Activated naive CD8-positive, alpha-beta T cell (primary cell): Measurements from ENCODE around the gene CDH8.

ENCODE experiments used
- H3K27ac Mint-ChIP-seq: one replicate; pipeline ENCODE4 v1.8.0; 2021; ENCODE audit warnings: mixed read lengths
- H3K27me3 Mint-ChIP-seq: one replicate; pipeline ENCODE4 v1.8.0; 2021; ENCODE audit warnings: mixed read lengths
- H3K36me3 Mint-ChIP-seq: one replicate; pipeline ENCODE4 v1.8.0; 2021; ENCODE audit warnings: mixed read lengths
- H3K4me1 Mint-ChIP-seq: one replicate; pipeline ENCODE4 v1.8.0; 2021; ENCODE audit warnings: low read depth, mixed read lengths
- H3K4me3 Mint-ChIP-seq: one replicate; pipeline ENCODE4 v1.8.0; 2021; ENCODE audit warnings: mild to moderate bottlenecking, mixed read lengths
- H3K9me3 Mint-ChIP-seq: one replicate; pipeline ENCODE4 v1.8.0; 2021; ENCODE audit warnings: low read depth, mixed read lengths

CDH8 gene

DNA sequence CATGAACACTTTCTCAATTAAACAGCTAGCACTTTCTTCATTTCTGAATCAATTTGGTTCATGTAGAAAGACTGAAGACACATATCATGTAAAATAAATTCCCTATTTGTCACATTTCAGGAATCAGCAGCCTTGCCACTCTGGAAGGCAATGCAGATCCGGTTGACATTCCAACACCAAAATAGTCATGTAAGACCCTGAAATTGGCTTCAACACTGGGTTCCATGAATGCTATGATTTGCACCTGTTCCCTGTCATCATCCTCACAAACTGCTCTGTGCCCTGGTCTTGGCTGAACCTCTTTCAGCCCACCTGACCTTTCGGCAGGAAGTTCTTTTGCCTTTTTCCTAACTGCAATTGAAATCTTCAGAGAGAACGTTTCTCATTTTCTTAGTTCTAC lies 156.9 kb downstream of the CDH8 start:
- Mint-ChIP-seq H3K4me1 (no peaks in the 10 kb centered on the region), H3K27me3 (no peaks in the 10 kb centered on the region), H3K4me3 (no peak overlapping the region), H3K36me3 (no peaks in the 10 kb centered on the region), H3K9me3 (peaks cover 26% of the 10 kb centered on the region), H3K27ac (no peak overlapping the region)

DNA sequence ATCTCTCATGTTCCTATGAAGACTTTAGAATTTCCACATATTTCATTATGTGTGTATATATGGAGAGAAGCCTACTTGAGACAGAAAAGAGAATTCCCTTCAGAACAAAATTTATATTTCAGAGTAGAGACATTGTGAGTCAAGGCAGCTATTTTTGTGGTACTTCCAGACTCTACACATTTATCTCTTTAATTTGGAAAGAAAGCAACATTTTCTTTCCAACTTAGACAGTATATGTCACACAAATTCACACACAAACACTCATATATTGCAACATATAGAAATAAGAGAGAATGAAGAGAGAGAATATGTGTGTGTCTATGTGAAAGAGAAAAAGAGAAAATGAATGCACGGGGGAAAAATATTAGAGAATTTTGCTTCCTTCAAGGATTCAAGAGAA lies 158.8 kb downstream of the CDH8 start:
- Mint-ChIP-seq H3K36me3 (no peaks in the 10 kb centered on the region), H3K4me3 (no peak overlapping the region), H3K27ac (no peak overlapping the region), H3K9me3 (peaks cover 25% of the 10 kb centered on the region), H3K4me1 (no peaks in the 10 kb centered on the region), H3K27me3 (no peaks in the 10 kb centered on the region)

DNA sequence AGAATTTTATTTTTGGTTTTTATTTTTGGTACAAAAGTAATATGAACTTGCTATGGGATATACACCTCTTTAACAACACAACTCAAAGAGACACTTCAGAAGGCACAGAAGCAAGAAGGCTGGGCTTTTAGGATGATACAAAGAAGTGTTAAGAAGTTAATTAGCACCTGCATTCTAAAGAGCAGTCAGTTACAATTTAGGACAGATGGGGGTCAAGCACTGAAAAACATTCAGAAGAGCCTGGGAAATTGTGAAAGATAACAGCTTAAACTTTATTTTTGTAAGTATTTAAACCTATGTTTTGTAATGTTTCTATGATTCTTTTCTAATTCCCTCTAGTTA lies 163.5 kb downstream of the CDH8 start:
- no peaks in the 10 kb centered on the region for H3K27me3 Mint-ChIP-seq
- H3K9me3 Mint-ChIP-seq: peaks cover 18% of the 10 kb centered on the region
- no peak overlapping the region for H3K4me3 Mint-ChIP-seq
- H3K36me3 Mint-ChIP-seq: no peaks in the 10 kb centered on the region
- H3K27ac Mint-ChIP-seq: no peak overlapping the region
- H3K4me1 Mint-ChIP-seq: no peaks in the 10 kb centered on the region

DNA sequence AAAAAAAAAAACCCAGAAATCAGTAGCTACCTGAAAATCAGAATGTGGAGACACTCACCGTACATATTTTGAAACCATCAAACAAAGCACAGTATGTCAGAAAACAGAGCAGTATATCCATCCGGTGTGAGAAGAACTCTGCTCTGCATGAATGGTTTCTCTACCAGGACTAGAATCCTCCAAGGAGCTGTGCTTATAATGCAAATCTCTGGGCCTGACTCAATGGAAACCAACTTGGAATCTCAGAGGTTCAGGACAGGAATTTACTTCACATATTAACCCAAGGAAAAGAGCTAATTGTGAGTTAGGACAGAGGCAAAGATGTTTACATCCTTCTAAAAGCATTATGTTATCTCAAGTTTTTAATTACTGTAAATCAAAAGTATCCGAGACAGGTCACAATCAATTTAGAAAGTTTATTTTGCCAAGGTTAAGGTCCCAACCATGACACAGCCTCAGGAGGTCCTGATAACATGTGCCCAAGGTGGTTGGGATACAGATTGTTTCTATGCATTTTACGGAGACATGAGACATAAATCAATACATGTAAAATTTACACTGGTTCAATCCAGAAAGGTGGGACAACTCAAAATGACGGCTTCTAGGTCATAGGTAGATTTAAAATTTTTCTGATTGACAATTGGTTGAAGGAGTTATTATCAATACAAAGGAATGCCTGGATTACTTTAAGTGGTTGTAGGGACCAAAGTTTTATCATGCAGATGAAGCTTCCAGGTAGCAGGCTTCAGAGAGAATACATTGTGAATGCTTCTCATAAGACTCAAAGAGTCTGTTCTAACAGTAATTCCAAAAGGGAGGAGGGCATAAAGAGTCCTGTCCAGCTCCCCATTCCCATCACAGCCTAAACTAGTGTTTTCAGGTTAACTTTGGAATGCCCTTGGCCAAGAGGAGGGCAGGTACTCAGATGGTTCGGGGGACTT lies 164.1 kb downstream of the CDH8 start:
- no peaks in the 10 kb centered on the region for H3K4me1 Mint-ChIP-seq
- peaks cover 18% of the 10 kb centered on the region for H3K9me3 Mint-ChIP-seq
- H3K27me3 Mint-ChIP-seq: no peaks in the 10 kb centered on the region
- H3K27ac Mint-ChIP-seq: no peak overlapping the region
- no peaks in the 10 kb centered on the region for H3K36me3 Mint-ChIP-seq
- no peak overlapping the region for H3K4me3 Mint-ChIP-seq

DNA sequence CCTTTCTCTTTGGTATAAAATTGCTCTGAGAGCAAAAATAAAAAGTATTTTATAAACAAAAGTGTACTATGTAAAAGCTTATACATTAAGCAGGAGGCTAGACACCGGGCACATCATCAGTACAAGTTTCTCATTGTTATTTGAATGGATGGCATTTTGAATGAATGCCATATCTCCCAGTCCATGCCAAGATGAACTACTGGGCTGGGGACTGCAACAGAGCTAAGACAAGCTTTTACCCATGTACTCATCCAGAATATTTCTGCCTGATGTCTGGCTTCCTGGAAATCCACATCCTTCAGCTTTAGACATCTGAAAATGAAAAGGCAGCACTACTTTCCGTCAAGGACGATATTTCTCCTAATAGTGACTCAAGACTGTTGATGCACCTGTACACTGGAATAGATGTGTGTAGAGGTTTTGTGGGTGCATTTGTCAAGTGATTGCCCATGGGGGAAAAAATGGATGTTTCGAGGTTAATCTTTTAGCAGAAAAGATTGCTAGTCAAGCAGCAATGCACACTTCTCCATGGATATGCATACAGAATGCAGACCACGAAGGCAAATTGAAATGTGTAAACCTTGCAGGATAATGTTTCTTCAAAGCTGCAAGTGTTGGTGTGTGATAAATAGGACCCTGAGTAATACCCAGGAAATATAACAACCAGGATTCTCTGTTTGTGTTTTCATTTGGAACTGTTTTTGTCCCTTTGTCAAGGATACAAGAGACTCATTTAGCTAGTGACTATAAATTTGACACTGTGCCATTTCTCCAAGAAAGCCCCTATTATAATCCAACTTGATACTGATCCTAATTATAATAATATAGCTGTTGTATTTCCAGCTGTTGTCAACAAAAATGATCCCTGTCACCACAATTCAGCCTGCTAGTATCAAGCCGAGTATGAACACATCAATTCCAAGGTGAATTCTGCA lies 173.8 kb downstream of the CDH8 start:
- H3K27ac Mint-ChIP-seq: no peak overlapping the region
- no peaks in the 10 kb centered on the region for H3K36me3 Mint-ChIP-seq
- H3K9me3 Mint-ChIP-seq: peaks cover 4% of the 10 kb centered on the region
- H3K4me3 Mint-ChIP-seq: no peak overlapping the region
- no peaks in the 10 kb centered on the region for H3K4me1 Mint-ChIP-seq
- no peaks in the 10 kb centered on the region for H3K27me3 Mint-ChIP-seq

DNA sequence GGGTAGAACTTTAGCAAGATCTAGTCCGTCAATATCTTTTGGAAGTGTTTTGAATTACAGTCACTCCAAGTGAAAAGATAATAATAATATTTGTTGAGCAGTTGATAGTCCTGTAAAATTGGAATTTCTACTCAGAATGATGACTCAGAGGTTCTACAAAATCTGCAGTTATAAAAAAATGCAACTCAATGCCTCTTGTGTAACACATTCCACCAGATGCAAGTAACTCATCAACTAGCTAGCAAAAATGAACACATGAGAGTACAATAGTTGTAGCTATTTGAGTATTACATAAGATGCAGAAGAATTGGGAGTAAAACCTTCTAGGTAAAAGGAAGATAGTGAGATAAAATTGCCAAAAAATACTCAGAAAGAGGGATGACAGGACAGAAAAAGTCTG lies 177.2 kb downstream of the CDH8 start:
- Mint-ChIP-seq H3K9me3 (peaks cover 4% of the 10 kb centered on the region), H3K36me3 (no peaks in the 10 kb centered on the region)

DNA sequence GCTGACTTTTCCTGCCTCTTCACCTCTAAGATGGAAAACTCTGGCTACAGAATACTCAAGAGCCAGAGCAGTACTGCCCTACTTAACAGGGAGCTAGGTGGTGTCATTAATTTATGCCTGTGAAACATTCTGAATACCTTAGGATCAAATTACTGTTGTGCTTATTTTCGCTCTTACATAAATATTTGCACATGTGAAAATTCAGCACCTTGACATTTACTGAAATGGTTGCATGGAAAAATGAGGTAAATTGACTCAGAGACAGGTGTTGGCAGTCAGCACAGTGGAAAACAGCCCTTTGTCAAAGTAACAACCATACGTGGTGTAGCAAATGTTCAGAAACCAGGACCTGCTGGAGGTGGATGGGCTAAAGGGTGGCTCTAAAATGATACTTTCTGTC lies 193.6 kb downstream of the CDH8 start:
- Mint-ChIP-seq H3K4me1 (no peaks in the 10 kb centered on the region), H3K27me3 (no peaks in the 10 kb centered on the region), H3K27ac (no peak overlapping the region), H3K9me3 (no peaks in the 10 kb centered on the region), H3K36me3 (no peaks in the 10 kb centered on the region), H3K4me3 (no peak overlapping the region)

More for the DNA sequence above, 177.2 kb downstream of the CDH8 start:
- Mint-ChIP-seq H3K4me3 (no peak overlapping the region), H3K4me1 (no peaks in the 10 kb centered on the region), H3K27me3 (no peaks in the 10 kb centered on the region), H3K27ac (no peak overlapping the region)

DNA sequence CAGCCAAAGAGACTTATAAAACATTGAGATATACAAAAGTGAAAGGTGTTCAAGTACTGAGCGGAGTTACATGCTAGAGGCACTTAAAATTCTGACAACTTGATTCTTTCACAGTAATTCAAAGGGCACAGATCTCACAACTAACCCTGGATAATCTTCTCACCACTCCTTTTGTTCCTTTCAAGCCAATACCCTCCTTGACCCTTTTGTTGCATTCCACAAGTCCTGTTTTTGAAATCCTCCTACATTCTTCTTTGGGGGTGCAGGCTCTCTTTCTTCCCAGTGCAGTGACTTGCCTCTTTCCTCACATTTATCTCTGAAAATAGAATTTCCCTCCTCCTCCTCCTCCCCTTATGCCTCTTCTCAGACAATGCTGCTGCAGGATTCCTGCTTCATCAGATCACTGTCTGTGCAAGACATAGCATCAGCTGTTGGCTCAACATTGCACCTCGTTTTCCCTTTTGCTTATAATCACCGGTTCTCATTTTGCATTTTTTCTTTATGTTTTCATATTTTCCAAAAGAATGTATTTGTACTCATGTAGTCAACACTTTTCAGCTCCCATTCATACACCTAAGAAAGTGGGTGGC lies 199.3 kb downstream of the CDH8 start:
- no peak overlapping the region for H3K27ac Mint-ChIP-seq
- H3K27me3 Mint-ChIP-seq: no peaks in the 10 kb centered on the region
- H3K4me3 Mint-ChIP-seq: no peak overlapping the region
- no peaks in the 10 kb centered on the region for H3K36me3 Mint-ChIP-seq
- H3K9me3 Mint-ChIP-seq: peaks cover 14% of the 10 kb centered on the region
- H3K4me1 Mint-ChIP-seq: no peaks in the 10 kb centered on the region

DNA sequence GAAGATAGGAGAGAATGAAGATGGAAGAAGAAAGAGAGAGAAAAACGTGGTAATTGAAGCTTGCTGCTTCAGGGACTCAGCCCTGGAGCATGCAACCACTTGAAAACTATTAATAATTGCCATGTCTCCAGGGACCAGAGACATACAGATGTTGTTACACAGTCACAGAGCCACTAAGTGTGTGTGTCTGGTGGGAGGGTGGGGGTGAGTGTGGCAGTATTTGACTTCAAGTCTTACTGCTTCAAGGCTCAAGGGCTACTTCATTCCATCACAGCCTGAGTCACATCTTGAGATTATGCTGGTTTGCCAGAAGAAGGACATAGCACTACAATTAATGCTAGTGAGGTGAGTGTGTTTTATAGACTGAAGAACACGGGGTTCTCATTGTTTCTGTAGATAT lies 202.2 kb downstream of the CDH8 start:
- H3K4me1 Mint-ChIP-seq: no peaks in the 10 kb centered on the region
- H3K27me3 Mint-ChIP-seq: no peaks in the 10 kb centered on the region
- no peak overlapping the region for H3K4me3 Mint-ChIP-seq
- no peaks in the 10 kb centered on the region for H3K36me3 Mint-ChIP-seq
- H3K9me3 Mint-ChIP-seq: peaks cover 22% of the 10 kb centered on the region
- no peak overlapping the region for H3K27ac Mint-ChIP-seq

DNA sequence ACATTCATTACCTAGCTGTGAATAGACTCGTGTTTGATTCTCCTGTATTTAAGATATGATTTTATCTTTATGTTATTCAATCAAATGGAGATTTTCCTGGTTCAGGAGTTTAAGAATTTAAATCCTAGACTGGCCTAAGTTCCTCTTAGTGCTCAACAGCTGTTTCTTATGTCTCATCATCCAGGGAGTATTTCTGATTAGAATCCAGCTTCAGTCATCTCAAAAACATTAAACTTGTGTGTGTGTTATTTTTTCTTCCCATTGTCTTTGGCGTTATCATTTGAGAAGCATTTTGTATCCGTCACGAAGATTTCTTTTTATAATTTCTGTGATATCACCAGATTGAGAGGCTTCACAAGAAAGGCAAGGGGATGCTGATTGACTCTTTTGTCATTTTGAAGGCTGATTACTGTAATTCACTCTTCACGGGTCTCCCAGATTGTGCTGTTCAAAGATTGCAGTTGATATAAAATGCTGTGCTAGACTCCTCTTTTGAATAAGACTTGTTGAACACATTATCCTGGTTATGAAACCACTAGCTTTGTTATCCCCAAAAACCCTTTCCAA lies 204.8 kb downstream of the CDH8 start:
- Mint-ChIP-seq H3K27me3 (no peaks in the 10 kb centered on the region), H3K9me3 (peaks cover 25% of the 10 kb centered on the region), H3K4me3 (no peak overlapping the region), H3K36me3 (no peaks in the 10 kb centered on the region), H3K27ac (no peak overlapping the region), H3K4me1 (no peaks in the 10 kb centered on the region)

DNA sequence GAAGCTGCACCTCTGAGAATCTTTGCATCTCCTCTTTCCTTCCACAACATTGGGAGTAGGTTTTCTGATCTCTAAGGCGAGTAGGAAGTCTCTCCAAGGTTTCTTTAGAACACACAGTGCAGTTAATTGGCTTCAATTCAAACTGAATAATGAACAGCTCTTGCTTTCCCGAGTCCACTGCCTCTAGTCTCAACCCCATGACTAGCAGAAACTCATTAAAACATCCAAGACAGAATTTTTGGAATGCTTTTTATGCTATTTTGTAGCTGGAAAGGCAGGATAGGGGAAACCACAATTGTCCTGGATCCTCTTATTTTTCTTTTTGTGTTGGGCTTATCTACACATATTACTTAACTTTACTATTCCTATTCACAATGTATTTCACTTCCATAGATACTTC lies 206.6 kb downstream of the CDH8 start:
- Mint-ChIP-seq H3K27me3 (no peaks in the 10 kb centered on the region), H3K9me3 (peaks cover 22% of the 10 kb centered on the region), H3K4me3 (no peak overlapping the region), H3K36me3 (no peaks in the 10 kb centered on the region), H3K4me1 (no peaks in the 10 kb centered on the region), H3K27ac (no peak overlapping the region)

DNA sequence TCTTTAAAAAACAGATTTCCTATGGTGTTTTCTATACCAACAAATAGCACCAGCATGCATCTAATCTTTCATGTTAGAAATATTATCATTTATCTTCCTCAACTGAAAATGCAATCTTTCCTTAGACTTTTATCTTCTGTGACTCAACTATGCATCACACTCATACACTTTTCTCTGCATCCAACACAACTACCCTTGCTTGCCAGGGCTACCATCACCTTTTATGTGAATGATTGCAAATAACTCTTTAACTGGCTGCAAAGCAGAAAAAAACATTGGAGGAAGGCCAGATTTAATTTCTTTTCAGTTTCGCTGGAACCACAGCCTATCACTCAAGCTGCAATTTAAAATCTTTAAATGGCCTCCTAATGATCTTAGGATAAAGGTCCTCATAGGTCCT lies 212.9 kb downstream of the CDH8 start:
- Mint-ChIP-seq H3K4me1 (no peaks in the 10 kb centered on the region), H3K9me3 (peaks cover 13% of the 10 kb centered on the region), H3K36me3 (no peaks in the 10 kb centered on the region), H3K27me3 (no peaks in the 10 kb centered on the region), H3K4me3 (no peak overlapping the region), H3K27ac (no peak overlapping the region)

DNA sequence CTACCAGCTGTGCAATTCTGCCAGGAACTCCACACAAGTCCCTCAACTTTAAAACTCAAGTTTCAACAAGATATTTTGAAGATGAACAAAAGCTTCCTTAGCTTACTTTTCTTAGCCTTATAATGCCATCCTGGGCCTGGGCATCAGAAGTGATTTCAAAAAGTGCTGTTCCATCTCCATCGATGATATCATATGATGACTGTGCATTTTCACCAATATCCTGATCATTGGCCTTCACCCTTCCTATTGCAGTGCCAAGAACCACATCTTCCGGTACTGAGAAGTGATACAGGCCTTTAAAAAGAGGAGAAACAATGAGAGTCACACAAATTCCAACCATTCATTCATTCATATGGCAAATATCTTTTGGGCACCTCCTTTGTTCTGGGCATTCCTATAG lies 215.4 kb downstream of the CDH8 start:
- Mint-ChIP-seq H3K4me1 (no peaks in the 10 kb centered on the region), H3K4me3 (no peak overlapping the region), H3K9me3 (peaks cover 12% of the 10 kb centered on the region), H3K36me3 (no peaks in the 10 kb centered on the region), H3K27ac (no peak overlapping the region), H3K27me3 (no peaks in the 10 kb centered on the region)

DNA sequence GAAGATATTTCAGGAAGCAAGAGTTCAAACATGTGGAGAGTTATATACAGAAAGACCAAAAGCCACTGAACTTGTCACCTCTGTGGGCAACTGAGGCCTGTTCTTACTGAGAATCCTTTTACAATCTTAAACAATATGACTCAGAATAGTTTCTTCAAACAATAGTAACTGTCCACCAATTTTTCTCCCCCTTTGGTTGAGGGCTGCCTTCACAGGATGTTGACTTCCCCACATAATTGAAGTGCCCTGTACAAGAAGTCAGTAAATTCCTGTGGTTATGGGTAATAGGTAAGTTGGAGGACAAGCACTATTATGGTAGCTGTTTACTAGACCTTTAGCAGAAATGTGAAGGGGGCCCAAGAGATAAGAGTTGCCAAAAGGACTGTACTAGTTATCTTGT lies 215.8 kb downstream of the CDH8 start:
- no peaks in the 10 kb centered on the region for H3K36me3 Mint-ChIP-seq
- H3K4me1 Mint-ChIP-seq: no peaks in the 10 kb centered on the region
- H3K27ac Mint-ChIP-seq: no peak overlapping the region
- no peaks in the 10 kb centered on the region for H3K27me3 Mint-ChIP-seq
- H3K4me3 Mint-ChIP-seq: no peak overlapping the region
- H3K9me3 Mint-ChIP-seq: peaks cover 12% of the 10 kb centered on the region

DNA sequence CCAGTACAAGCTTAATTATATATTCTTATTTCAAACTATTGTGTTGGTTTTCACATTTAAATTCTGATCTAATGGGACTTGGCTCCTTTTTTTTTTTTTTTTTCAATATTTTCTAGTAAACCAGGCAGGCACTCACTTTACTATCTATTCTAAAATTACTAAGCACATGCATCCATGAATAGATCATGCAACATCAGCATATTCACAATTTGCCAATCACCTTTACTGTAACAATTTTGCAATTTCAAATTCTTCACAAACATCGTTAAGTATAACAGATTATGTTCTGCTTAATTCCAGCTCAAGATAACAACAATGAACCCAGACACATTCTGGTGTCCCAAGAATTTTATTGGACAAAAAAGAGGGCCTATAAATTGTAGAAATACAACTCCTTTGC lies 217.4 kb downstream of the CDH8 start:
- Mint-ChIP-seq H3K9me3 (peaks cover 12% of the 10 kb centered on the region), H3K4me1 (no peaks in the 10 kb centered on the region), H3K27ac (no peak overlapping the region), H3K4me3 (no peak overlapping the region), H3K36me3 (no peaks in the 10 kb centered on the region), H3K27me3 (no peaks in the 10 kb centered on the region)
